Upper lobe of right lung (tissue), 1 donor: ENCODE results near the gene KRTAP20-4. TPM values are rescaled to one million over a fixed set of nuclear protein-coding genes. Genes with fewer than 3 reads are reported as not detected.

Source experiments
- ATAC-seq: fragments of 200-7000 bp; cut with Tn5 transposase; one replicate; pipeline ENCODE4 v1.9.1; 2020; ENCODE audit warnings: mild to moderate bottlenecking, moderate library complexity
- DNase-seq: peaks from one replicate; pipeline ENCODE4 v3.0.0-alpha.2; 2020
- H3K27ac ChIP-seq: fragments of 200-600 bp; one replicate; pipeline ENCODE4 v1.8.0; 2022
- H3K27me3 ChIP-seq: fragments of 200-600 bp; one replicate; pipeline ENCODE4 v1.8.0; 2022; ENCODE audit warnings: mild to moderate bottlenecking
- H3K36me3 ChIP-seq: fragments of 200-600 bp; one replicate; pipeline ENCODE4 v1.8.0; 2022
- H3K4me1 ChIP-seq: fragments of 200-600 bp; one replicate; pipeline ENCODE4 v1.8.0; 2022
- H3K4me3 ChIP-seq: fragments of 200-600 bp; one replicate; pipeline ENCODE4 v1.8.0; 2022; ENCODE audit warnings: mild to moderate bottlenecking
- H3K9me3 ChIP-seq: fragments of 200-600 bp; one replicate; pipeline ENCODE4 v1.8.0; 2022
- intact Hi-C: fragments of 100-400 bp; cut with DNase I; formaldehyde crosslinking; loops from one replicate; pipeline ENCODE4 v1.11.0; 2022
- total RNA-seq: library from RNA; stranded (reverse); fragmentation: NEBNext Ultra II Directional; extraction: Animal tissue kit (Norgen Biotek cat#: 25700); gene quantifications from one replicate; pipeline ENCODE4 v1.2.1, GENCODE V29; 2021
- TF ChIP-seq, protein P1 (sequence below): fragments of 200-600 bp; IDR thresholded peaks from one replicate; pipeline ENCODE4 v1.8.0; 2022; ENCODE audit warnings: antibody characterized with exemption
- donor health status: DM: no; HTN: yes; CAD: no; lungs with severe emphysema.

The KRTAP20-4 gene
- total RNA-seq, 1 donor from 2014 or later = not detected

DNA sequence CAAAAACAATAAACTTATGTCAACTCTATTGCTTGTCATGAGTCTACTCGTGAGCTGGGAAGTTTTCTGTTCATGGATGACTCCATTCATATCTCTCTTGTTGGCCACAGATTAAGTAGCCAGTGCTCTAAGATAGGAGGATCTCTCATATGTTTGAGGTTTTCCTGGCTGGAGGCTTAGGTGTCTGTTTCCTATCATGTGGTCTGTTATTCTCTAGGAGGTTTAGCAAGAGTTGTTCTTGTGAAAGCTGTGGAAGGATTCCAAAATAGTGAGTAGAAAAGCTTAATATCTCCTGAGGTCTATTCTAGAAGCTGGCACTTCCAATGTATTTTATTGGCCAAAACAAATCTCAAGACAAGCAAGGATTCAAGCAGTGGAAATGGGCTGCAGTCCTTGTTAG lies 8.8 kb downstream of the KRTAP20-4 start:
- Histone ChIP-seq H3K36me3 (no peaks in the 10 kb centered on the region), H3K27ac (no peak overlapping the region), H3K27me3 (no peaks in the 10 kb centered on the region), H3K4me1 (no peaks in the 10 kb centered on the region), H3K9me3 (no peaks in the 10 kb centered on the region), H3K4me3 (no peak overlapping the region)
- intact Hi-C loops = no loop called here
- DNase-seq (no peak), ATAC-seq (no peak)
- TF ChIP-seq, protein P1, sequence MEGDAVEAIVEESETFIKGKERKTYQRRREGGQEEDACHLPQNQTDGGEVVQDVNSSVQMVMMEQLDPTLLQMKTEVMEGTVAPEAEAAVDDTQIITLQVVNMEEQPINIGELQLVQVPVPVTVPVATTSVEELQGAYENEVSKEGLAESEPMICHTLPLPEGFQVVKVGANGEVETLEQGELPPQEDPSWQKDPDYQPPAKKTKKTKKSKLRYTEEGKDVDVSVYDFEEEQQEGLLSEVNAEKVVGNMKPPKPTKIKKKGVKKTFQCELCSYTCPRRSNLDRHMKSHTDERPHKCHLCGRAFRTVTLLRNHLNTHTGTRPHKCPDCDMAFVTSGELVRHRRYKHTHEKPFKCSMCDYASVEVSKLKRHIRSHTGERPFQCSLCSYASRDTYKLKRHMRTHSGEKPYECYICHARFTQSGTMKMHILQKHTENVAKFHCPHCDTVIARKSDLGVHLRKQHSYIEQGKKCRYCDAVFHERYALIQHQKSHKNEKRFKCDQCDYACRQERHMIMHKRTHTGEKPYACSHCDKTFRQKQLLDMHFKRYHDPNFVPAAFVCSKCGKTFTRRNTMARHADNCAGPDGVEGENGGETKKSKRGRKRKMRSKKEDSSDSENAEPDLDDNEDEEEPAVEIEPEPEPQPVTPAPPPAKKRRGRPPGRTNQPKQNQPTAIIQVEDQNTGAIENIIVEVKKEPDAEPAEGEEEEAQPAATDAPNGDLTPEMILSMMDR = no peak

DNA sequence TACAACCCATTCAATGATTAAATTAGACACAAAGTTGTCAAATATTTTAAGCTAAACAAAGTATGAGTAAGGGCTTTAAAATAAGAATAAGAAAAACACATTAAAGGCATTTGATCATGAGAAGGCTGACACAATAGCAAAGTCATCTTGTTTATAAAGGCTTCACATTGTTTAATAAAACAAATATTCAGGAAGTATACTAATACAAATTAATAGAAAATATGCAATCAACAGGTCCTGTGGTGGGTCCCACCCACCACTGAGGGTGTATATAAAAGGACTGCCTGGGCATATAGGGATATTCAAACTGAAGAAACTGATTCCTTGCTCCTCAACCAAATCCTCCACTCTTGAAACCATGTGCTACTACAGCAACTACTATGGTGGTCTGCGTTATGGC lies 14.5 kb downstream of the KRTAP20-4 start, which contains the start of gene KRTAP20-2:
Gene KRTAP20-2 (plus strand): TSS at position 301 of the 400 bp plus-strand sequence. CDS start 58 bp downstream, at position 359.
- intact Hi-C loops = no loop called here
- H3K27me3 ChIP-seq = no peaks in the 10 kb centered on the region
- no peak for DNase-seq
- no peak within 1 kb of the TSS for H3K27ac ChIP-seq
- no peak within 1 kb of the TSS for H3K4me3 ChIP-seq
- H3K36me3 ChIP-seq = no peaks in the 10 kb centered on the region
- H3K9me3 ChIP-seq = no peaks in the 10 kb centered on the region
- TF ChIP-seq, protein P1 = no peak
- H3K4me1 ChIP-seq = no peaks in the 10 kb centered on the region
- ATAC-seq = no peak

DNA sequence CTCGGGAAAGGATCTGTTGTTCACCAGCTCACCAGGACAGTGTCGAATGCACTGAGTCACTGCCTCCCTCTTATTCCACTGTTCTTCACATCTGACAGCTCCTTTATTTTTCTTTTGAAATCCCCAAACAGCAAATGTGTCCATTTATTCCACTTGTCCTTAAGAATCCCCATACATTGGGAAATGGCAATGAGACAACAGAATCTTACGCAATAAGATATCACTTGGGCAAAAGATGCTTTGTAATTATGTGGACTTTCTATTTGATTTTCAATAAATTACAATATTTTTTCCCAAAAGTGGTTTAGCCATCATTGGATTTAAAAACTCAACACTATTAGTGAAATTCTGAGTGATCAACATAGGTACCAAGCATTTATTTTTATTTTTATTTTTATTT lies 18.3 kb downstream of the KRTAP20-4 start:
- DNase-seq (no peak), ATAC-seq (no peak)
- no peak overlapping the region for H3K27ac ChIP-seq
- H3K36me3 ChIP-seq = no peaks in the 10 kb centered on the region
- TF ChIP-seq, protein P1 = no peak
- H3K4me3 ChIP-seq = no peak overlapping the region
- no peaks in the 10 kb centered on the region for H3K4me1 ChIP-seq
- H3K9me3 ChIP-seq = no peaks in the 10 kb centered on the region
- no peaks in the 10 kb centered on the region for H3K27me3 ChIP-seq
- intact Hi-C loops = no loop called here

DNA sequence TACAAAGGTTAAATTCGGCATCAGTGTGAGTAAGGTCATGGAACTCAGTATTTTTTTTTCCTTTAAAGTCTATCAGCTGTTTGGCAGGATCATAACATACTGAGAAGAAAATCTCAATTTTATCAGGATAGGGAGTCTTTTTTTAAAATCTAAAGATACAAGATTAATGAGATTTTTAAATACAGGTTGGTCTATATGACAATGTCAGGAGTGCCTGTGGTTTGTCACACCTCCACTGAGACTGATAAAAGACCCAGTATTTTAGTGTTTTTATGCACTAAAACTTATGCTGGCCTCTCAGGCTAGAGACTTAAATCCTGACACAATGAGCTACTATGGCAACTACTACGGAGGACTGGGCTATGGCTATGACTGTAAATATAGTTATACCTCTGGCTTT lies 22.1 kb downstream of the KRTAP20-4 start, which contains the start of gene KRTAP20-3:
Gene KRTAP20-3 (plus strand): TSS at position 301 of the 400 bp plus-strand sequence.
- H3K9me3 ChIP-seq = no peaks in the 10 kb centered on the region
- TF ChIP-seq, protein P1 = no peak
- no peaks in the 10 kb centered on the region for H3K27me3 ChIP-seq
- ATAC-seq (no peak), DNase-seq (no peak)
- no peak within 1 kb of the TSS for H3K27ac ChIP-seq
- no peak within 1 kb of the TSS for H3K4me3 ChIP-seq
- no peaks in the 10 kb centered on the region for H3K36me3 ChIP-seq
- intact Hi-C loops = no loop called here
- no peaks in the 10 kb centered on the region for H3K4me1 ChIP-seq

DNA sequence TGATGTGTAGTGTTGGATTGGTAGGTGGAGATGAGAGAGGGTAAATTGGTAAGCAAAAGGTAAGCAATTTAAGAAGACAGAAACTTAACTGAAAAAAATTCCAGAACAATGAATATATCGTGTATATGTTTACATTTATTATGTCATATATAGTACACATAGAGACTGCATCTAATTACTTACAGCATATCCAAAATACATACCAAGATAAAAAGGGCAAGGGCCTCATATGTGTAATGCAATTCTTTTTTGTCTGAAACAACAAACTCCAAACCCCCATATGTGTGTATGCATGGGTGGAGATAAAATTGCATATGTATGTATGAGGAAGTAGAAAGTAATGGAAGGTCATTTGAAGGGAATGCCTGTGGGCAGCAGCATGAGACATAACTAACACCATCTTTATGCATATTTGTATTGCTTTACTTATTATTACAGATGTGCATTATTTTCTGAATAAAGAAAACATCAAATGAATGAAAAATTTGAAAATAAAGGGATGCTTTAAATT lies 26.5 kb downstream of the KRTAP20-4 start:
- no peak for ATAC-seq
- Histone ChIP-seq H3K4me3 (no peak overlapping the region), H3K36me3 (no peaks in the 10 kb centered on the region), H3K4me1 (no peaks in the 10 kb centered on the region), H3K9me3 (no peaks in the 10 kb centered on the region), H3K27me3 (no peaks in the 10 kb centered on the region), H3K27ac (no peak overlapping the region)
- DNase-seq = no peak
- TF ChIP-seq, protein P1 = no peak
- intact Hi-C loops = no loop called here

GRCh38 chr21:30652891-30653290 lies 32.5 kb downstream of the KRTAP20-4 start:
- intact Hi-C loops = no loop called here
- ATAC-seq (no peak), DNase-seq (no peak)
- H3K36me3 ChIP-seq = no peaks in the 10 kb centered on the region
- no peaks in the 10 kb centered on the region for H3K27me3 ChIP-seq
- H3K27ac ChIP-seq = no peak overlapping the region
- TF ChIP-seq, protein P1 = no peak
- H3K4me3 ChIP-seq = no peak overlapping the region
- no peaks in the 10 kb centered on the region for H3K9me3 ChIP-seq
- H3K4me1 ChIP-seq = no peaks in the 10 kb centered on the region
